Endothelial cell (in vitro differentiated cells): ENCODE data around the gene DFFA. TPM values are rescaled to one million over a fixed set of nuclear protein-coding genes. Genes with fewer than 3 reads are reported as not detected.

ENCODE experiments used
- DNase-seq: peaks from one replicate; pipeline ENCODE4 v3.0.0; 2021; ENCODE audit warnings: low spot score
- H3K27ac Mint-ChIP-seq: one replicate; pipeline ENCODE4 v1.8.0; 2021; ENCODE audit warnings: mixed read lengths, inconsistent platforms; ENCODE audit not compliant: unreplicated experiment
- H3K27me3 Mint-ChIP-seq: one replicate; pipeline ENCODE4 v1.8.0; 2021; ENCODE audit warnings: mild to moderate bottlenecking, moderate library complexity, mixed read lengths, inconsistent platforms; ENCODE audit not compliant: unreplicated experiment
- H3K36me3 Mint-ChIP-seq: one replicate; pipeline ENCODE4 v1.8.0; 2021; ENCODE audit warnings: mild to moderate bottlenecking, low read depth, mixed read lengths, inconsistent platforms; ENCODE audit not compliant: unreplicated experiment
- H3K4me1 Mint-ChIP-seq: one replicate; pipeline ENCODE4 v1.8.0; 2021; ENCODE audit warnings: mild to moderate bottlenecking, mixed read lengths, inconsistent platforms; ENCODE audit not compliant: unreplicated experiment
- H3K4me3 Mint-ChIP-seq: one replicate; pipeline ENCODE4 v1.8.0; 2021; ENCODE audit warnings: mild to moderate bottlenecking, mixed read lengths, inconsistent platforms; ENCODE audit not compliant: unreplicated experiment
- H3K9me3 Mint-ChIP-seq: one replicate; pipeline ENCODE4 v1.8.0; 2021; ENCODE audit warnings: mixed read lengths, inconsistent platforms; ENCODE audit not compliant: unreplicated experiment
- total RNA-seq: library from RNA; stranded (reverse); fragmentation: NEBNext Ultra II Directional; extraction: Animal tissue kit (Norgen Biotek cat#: 25700); gene quantifications from one replicate; pipeline ENCODE4 v1.2.1, GENCODE V29; 2021; ENCODE audit not compliant: unreplicated experiment
- TF ChIP-seq, protein P1 (sequence below): fragments of 200-600 bp; sonication (generic); IDR thresholded peaks from one replicate; pipeline ENCODE4 v1.5.0; 2021; ENCODE audit warnings: antibody characterized with exemption; ENCODE audit not compliant: unreplicated experiment

Gene DFFA
- total RNA-seq, 1 donor from 2014 or later, result 77.1 TPM

DNA sequence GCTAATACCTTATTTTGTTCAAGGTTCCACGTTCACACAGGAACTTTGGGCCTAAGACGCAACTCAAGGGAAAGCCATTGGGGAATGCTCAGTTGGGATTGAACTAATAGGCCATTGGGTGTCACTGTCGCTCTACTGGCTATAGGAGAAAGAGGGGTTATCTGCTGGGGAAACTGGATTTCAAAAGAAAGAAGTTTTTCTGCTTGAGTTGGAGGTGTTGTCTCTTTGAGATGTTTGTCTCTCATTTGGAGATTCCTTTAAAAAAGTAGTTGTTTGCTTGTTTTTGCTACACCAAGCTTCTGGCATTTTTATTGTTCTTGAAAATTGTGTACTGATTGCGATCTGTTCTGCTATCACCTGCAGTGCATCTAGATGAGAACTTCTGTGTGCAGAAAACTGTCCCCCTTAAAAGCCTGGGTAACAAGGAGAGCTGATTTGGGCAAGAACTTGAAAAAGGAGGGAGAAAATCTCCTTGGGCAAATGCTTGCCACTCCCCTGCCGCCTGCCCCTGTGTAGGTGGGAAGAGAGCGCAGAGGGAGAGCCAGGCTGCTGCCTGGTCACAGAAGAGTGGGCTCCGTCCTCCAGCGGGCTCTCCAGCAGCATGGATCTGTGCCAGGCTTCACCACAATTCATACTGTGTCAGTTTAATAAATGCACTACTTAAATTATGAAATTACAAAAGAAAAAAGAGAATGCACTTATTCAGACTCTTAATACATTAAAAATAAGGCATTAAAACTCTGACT, 42.3 kb upstream of the DFFA start:
- H3K27me3 Mint-ChIP-seq, result no peaks in the 10 kb centered on the region
- TF ChIP-seq, protein P1, sequence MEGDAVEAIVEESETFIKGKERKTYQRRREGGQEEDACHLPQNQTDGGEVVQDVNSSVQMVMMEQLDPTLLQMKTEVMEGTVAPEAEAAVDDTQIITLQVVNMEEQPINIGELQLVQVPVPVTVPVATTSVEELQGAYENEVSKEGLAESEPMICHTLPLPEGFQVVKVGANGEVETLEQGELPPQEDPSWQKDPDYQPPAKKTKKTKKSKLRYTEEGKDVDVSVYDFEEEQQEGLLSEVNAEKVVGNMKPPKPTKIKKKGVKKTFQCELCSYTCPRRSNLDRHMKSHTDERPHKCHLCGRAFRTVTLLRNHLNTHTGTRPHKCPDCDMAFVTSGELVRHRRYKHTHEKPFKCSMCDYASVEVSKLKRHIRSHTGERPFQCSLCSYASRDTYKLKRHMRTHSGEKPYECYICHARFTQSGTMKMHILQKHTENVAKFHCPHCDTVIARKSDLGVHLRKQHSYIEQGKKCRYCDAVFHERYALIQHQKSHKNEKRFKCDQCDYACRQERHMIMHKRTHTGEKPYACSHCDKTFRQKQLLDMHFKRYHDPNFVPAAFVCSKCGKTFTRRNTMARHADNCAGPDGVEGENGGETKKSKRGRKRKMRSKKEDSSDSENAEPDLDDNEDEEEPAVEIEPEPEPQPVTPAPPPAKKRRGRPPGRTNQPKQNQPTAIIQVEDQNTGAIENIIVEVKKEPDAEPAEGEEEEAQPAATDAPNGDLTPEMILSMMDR, result no peak
- DNase-seq, result no peak
- no peak overlapping the region for H3K4me3 Mint-ChIP-seq
- H3K27ac Mint-ChIP-seq, result peak overlapping the region; percentile 50
- H3K9me3 Mint-ChIP-seq, result no peaks in the 10 kb centered on the region
- H3K4me1 Mint-ChIP-seq, result peaks cover 54% of the 10 kb centered on the region
- H3K36me3 Mint-ChIP-seq, result no peaks in the 10 kb centered on the region

DNA sequence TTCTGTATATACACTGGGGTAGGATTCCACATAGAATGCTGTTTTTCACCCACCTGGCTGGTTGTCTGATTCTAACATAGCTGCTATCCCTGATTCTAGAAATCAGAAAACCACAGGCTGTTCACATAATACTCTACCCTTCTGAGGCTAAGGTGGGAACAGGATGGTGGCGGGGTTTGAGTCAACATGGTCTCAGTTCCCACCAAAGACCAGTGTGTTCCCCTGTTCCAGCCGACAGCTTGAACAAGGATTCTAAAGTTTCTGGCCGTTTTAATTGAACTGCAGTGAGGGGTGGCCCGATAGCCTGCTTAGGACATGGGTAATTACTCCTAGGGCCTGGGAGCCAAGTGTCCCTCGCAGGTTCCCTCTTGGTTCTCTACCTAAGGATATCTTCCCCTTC, 40.9 kb upstream of the DFFA start:
- no peak for DNase-seq
- Mint-ChIP-seq H3K36me3 (no peaks in the 10 kb centered on the region), H3K27ac (no peak overlapping the region), H3K4me3 (no peak overlapping the region), H3K4me1 (peaks cover 60% of the 10 kb centered on the region), H3K9me3 (no peaks in the 10 kb centered on the region), H3K27me3 (no peaks in the 10 kb centered on the region)
- TF ChIP-seq, protein P1, result no peak

DNA sequence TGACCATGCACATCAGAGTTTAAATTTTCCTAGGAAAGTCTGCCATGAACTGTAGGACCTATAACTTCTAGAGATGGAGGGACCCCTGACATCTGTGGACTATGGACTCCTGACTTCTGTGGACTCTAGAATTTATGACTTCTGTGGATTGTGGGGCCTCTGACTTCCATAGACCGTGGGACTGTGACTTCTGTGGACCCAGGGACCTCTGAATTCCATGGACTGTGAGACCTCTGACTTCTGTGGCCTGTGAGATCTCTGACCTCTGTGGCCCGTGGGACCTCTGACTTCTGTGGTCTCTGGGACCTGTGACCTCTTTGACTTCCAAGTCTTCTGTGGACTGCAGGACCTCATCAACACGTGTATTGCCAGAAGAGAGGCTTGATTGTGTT, 39.2 kb upstream of the DFFA start:
- no peak for DNase-seq
- TF ChIP-seq, protein P1, result no peak
- Mint-ChIP-seq H3K4me3 (no peak overlapping the region), H3K4me1 (peaks cover 63% of the 10 kb centered on the region), H3K36me3 (no peaks in the 10 kb centered on the region), H3K9me3 (no peaks in the 10 kb centered on the region), H3K27me3 (no peaks in the 10 kb centered on the region), H3K27ac (no peak overlapping the region)

DNA sequence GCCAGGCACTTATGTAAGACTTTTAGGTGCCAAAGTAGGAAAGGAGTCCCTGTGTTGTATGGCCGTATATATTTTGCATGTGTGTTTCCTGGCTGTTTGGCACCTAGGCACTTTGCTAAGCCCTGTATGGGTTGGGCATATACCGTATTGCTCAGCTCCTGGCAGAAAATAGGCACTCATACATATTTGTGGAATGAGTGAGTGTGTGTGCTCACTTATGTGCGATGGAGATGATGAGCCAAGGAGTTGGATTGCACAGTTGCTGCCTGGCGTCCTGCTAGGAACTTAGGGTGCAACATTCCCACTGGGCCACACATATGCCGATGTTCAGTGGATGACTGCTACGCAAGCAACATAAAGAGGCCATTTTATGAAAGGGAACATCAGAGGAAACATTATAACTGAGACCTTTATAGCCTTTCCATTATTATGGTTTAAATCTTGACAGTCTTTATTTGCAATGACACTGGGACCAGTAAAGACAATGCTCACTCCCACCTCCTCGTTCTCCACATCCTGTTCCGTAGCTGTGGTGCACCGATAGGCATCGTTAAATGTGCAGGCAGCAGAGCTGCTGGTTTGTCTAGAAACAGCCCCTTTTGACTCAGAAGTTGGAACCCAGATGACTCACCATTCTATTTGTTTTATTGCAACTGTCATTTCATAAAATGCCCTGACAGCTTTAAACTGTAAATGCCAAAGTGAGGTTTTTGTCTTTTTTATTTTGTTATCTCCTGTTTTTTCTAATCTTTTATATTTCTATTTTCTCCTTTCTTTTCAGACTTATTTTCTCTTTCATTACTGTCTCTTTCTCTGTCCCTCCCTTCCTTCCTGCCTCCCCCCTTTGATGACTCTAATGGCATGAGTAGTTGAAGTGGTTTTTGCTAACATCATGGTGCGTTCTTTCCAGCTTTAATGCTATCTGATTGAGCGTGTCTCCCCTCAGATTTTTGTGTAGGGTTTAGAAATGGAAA, 38.5 kb upstream of the DFFA start:
- no peak for DNase-seq
- Mint-ChIP-seq H3K27ac (peak overlapping the region; percentile 65), H3K9me3 (no peaks in the 10 kb centered on the region), H3K27me3 (no peaks in the 10 kb centered on the region), H3K4me3 (no peak overlapping the region), H3K36me3 (no peaks in the 10 kb centered on the region), H3K4me1 (peaks cover 59% of the 10 kb centered on the region)
- TF ChIP-seq, protein P1, result no peak
